Measurements from ENCODE around the gene ZNF488. TPM values are rescaled to one million over a fixed set of nuclear protein-coding genes. Genes with fewer than 3 reads are reported as not detected.
A peak's percentile ranks its signal among the peaks of the same experiment; 100 is the strongest.

The ZNF488 gene
- total RNA-seq, 2 donors from 2014 or later = 0.53 to 1.2 TPM

DNA sequence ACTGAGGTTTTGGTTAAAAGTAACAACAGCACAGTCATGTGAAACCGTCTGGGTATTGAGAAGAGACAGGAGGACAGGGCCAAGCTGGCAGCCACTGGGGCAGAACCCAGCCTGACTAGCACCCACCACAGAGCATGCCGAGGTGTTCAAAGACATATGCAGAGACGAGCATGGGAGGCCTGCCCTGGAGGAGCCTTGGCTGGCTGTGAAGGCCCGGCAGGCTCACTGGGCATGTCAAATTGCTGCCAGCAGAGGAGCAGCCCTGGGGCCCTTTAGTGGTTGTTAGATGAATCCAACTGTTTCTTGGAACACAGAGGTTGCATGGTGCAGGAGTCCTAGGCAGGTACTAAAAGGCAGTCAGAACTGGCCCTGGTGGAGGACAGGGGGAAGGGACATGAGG, 66.8 kb downstream of the ZNF488 start:
- Histone ChIP-seq H3K27ac (ENCODE audit: low read depth, low read length) (no peak overlapping the region), H3K36me3 (ENCODE audit: control insufficient read depth, insufficient read depth, low read length) (no peaks in the 10 kb centered on the region), H3K27me3 (ENCODE audit: control insufficient read depth, insufficient read depth, low read length, poor library complexity, severe bottlenecking) (no peaks in the 10 kb centered on the region), H3K4me3 (ENCODE audit: low read length) (no peak overlapping the region), H3K9me3 (ENCODE audit: control insufficient read depth, low read length) (no peaks in the 10 kb centered on the region), H3K4me1 (ENCODE audit: control insufficient read depth, insufficient read depth, low read length) (no peaks in the 10 kb centered on the region), H3K9ac (ENCODE audit: extremely low read depth, low read length, poor library complexity, severe bottlenecking) (no peak overlapping the region)
- Mint-ChIP-seq H3K36me3 (ENCODE audit: low read depth) (no peaks in the 10 kb centered on the region), H3K27me3 (ENCODE audit: insufficient read depth) (no peaks in the 10 kb centered on the region), H3K4me1 (no peaks in the 10 kb centered on the region), H3K9me3 (no peaks in the 10 kb centered on the region), H3K4me3 (no peak overlapping the region), H3K27ac (no peak overlapping the region)
- DNase-seq = no peak
- WGBS, 2 experiments (ENCODE audit: insufficient coverage in 1 of 2, insufficient read length in 1 of 2) = 92% methylated on average over 4 of the region's 4 CpGs; no CpG with 5 or more reads in 1 of the 2 experiments
- TF ChIP-seq, protein P1, sequence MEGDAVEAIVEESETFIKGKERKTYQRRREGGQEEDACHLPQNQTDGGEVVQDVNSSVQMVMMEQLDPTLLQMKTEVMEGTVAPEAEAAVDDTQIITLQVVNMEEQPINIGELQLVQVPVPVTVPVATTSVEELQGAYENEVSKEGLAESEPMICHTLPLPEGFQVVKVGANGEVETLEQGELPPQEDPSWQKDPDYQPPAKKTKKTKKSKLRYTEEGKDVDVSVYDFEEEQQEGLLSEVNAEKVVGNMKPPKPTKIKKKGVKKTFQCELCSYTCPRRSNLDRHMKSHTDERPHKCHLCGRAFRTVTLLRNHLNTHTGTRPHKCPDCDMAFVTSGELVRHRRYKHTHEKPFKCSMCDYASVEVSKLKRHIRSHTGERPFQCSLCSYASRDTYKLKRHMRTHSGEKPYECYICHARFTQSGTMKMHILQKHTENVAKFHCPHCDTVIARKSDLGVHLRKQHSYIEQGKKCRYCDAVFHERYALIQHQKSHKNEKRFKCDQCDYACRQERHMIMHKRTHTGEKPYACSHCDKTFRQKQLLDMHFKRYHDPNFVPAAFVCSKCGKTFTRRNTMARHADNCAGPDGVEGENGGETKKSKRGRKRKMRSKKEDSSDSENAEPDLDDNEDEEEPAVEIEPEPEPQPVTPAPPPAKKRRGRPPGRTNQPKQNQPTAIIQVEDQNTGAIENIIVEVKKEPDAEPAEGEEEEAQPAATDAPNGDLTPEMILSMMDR (conservative IDR thresholded peaks at IDR 0.05) = peak; percentile 36

DNA sequence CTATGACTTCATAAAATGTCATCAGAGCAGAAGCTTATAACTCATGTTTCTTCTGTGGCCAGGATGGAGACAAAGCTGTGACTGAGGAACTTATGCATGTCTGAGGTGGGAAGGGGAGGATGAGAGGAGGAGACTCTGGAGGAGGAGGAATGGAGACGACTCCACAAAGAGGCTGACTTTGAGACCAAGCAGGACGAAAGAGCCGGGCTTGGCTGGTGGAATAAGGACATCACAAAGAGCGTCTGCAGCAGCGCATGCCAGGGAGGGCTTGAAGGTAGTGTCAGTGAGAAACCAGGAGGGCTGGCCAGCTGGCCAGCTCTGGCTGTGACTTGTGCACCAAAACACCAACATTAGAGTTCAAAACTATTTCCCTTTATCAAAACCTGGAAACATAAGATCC, 68.0 kb downstream of the ZNF488 start:
- H3K27ac ChIP-seq (ENCODE audit: low read depth, low read length) = no peak overlapping the region
- H3K27me3 ChIP-seq (ENCODE audit: control insufficient read depth, insufficient read depth, low read length, poor library complexity, severe bottlenecking) = no peaks in the 10 kb centered on the region
- H3K9ac ChIP-seq (ENCODE audit: extremely low read depth, low read length, poor library complexity, severe bottlenecking) = no peak overlapping the region
- no peaks in the 10 kb centered on the region for H3K9me3 ChIP-seq (ENCODE audit: control insufficient read depth, low read length)
- 55 to 73% methylated on average over 3 to 5 of the region's 5 CpGs for WGBS, 2 experiments (ENCODE audit: insufficient coverage in 1 of 2, insufficient read length in 1 of 2)
- Mint-ChIP-seq H3K27me3 (ENCODE audit: insufficient read depth) (peaks cover 5% of the 10 kb centered on the region), H3K36me3 (ENCODE audit: low read depth) (no peaks in the 10 kb centered on the region), H3K9me3 (no peaks in the 10 kb centered on the region), H3K4me1 (no peaks in the 10 kb centered on the region), H3K4me3 (no peak overlapping the region), H3K27ac (no peak overlapping the region)
- no peak for DNase-seq
- H3K4me1 ChIP-seq (ENCODE audit: control insufficient read depth, insufficient read depth, low read length) = no peaks in the 10 kb centered on the region
- TF ChIP-seq, protein P1 (conservative IDR thresholded peaks at IDR 0.05) = no peak
- H3K36me3 ChIP-seq (ENCODE audit: control insufficient read depth, insufficient read depth, low read length) = no peaks in the 10 kb centered on the region
- no peak overlapping the region for H3K4me3 ChIP-seq (ENCODE audit: low read length)

Other genes with a start within 250 kb of the ZNF488 start
- not detected for gene GDF10, start 84.1 kb downstream of the ZNF488 start, total RNA-seq
- not detected for gene GDF2, start 61.8 kb downstream of the ZNF488 start, total RNA-seq
- gene RBP3, start 35.9 kb downstream of the ZNF488 start, total RNA-seq = not detected
- gene ANXA8, start 99.8 kb upstream of the ZNF488 start, total RNA-seq = under 1 TPM; 0.33 to 0.37 TPM
- not detected for gene FAM25G, start 107.4 kb upstream of the ZNF488 start, total RNA-seq
- gene AGAP9, start 139.3 kb upstream of the ZNF488 start, total RNA-seq = 10 to 100 TPM; 14.4 to 17.0 TPM

Data from endodermal cell (in vitro differentiated cells).